ENCODE measurements around the gene CLEC12A. TPM values are rescaled to one million over a fixed set of nuclear protein-coding genes. Genes with fewer than 3 reads are reported as not detected.
"Not testable (repeated sequence)": the region's sequence is repeated elsewhere in the genome, so short reads cannot be mapped to it uniquely, and the experiment has no call there.

Gene CLEC12A
- total RNA-seq, 4 donors from 2014 or later = 0.64 to 1.5 TPM; not detected in 2

DNA sequence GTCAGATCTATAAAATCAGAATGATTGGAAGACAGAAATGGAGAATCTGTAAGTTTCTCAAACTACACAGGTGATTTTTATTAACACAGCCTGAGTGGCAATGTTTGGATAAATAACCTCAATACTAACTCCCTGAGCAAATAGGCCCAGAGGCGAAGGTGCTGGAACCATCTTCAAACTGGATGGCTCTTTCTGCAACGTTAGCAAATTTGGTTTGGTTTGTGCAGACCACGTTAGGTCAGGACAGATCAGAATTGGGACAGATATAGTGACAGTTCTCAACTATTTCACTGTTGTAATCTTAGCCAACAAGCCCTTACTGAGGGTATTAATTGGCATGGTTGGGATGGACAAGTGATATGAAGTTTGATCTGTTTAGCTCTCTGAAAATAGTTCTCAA lies 50.1 kb downstream of the CLEC12A start:
- no peak overlapping the region for H3K4me3 ChIP-seq
- no peaks in the 10 kb centered on the region for H3K9me3 ChIP-seq
- DNase-seq = no peak
- H3K4me1 ChIP-seq = peaks cover 0 to 5% (median 0%) of the 10 kb centered on the region in 3 donors
- TF ChIP-seq CTCF (IDR thresholded peaks at IDR 0.05) (no peak), POLR2A (IDR thresholded peaks at IDR 0.05) (no peak)
- no peaks in the 10 kb centered on the region for H3K36me3 ChIP-seq
- H3K27ac ChIP-seq = no peak overlapping the region
- intact Hi-C loops (cut with DNase I) = no loop called here
- H3K27me3 ChIP-seq = no peaks in the 10 kb centered on the region
- WGBS, 2 donors = 87 to 88% methylated on average over 3 of the region's 3 CpGs

GRCh38 chr12:10025236-10025635 lies 54.0 kb downstream of the CLEC12A start:
- 61 to 73% methylated on average over 3 of the region's 3 CpGs for WGBS, 2 donors
- H3K27ac ChIP-seq = no peak overlapping the region
- intact Hi-C loops (cut with DNase I) = no loop called here
- H3K9me3 ChIP-seq = no peaks in the 10 kb centered on the region
- no peak overlapping the region for H3K4me3 ChIP-seq
- peaks cover 0 to 5% (median 0%) of the 10 kb centered on the region in 4 donors for H3K27me3 ChIP-seq
- H3K4me1 ChIP-seq = peaks cover 0 to 5% (median 0%) of the 10 kb centered on the region in 3 donors
- TF ChIP-seq POLR2A (IDR thresholded peaks at IDR 0.05) (no peak), CTCF (IDR thresholded peaks at IDR 0.05) (no peak)
- DNase-seq = no peak
- H3K36me3 ChIP-seq = no peaks in the 10 kb centered on the region

DNA sequence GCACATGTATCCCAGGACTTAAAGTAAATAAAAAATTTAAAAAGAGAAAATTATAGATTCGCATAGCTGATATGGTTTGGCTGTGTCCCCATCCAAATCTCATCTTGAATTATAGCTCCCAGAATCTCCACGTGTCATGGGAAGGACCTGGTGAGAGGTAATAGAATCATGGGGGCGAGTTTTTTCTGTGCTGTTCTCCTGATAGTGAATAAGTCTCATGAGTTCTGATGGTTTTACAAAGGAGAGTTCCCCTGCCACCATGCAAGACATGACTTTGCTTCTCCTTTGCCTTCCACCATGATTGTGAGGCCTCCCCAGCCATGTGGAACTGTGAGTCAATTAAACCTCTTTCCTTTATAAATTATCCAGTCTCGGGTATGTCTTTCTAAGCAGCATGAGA lies 55.5 kb downstream of the CLEC12A start:
- 84 to 91% methylated on average over 4 of the region's 4 CpGs for WGBS, 2 donors
- H3K9me3 ChIP-seq; H3K27me3 ChIP-seq; intact Hi-C loops (cut with DNase I); H3K4me1 ChIP-seq; H3K27ac ChIP-seq; H3K4me3 ChIP-seq; H3K36me3 ChIP-seq; DNase-seq: not testable (repeated sequence)

- DNase-seq = no peak
- Histone ChIP-seq H3K9me3 (no peaks in the 10 kb centered on the region), H3K27me3 (peaks cover 0 to 10% (median 0%) of the 10 kb centered on the region in 4 donors), H3K36me3 (no peaks in the 10 kb centered on the region), H3K27ac (no peak overlapping the region), H3K4me3 (no peak overlapping the region), H3K4me1 (peaks cover 0 to 6% (median 0%) of the 10 kb centered on the region in 3 donors)
- intact Hi-C loops (cut with DNase I) = no loop called here
- WGBS, 2 donors = 30 to 68% methylated on average over 1 to 3 of the region's 3 CpGs
- TF ChIP-seq POLR2A (IDR thresholded peaks at IDR 0.05) (no peak), CTCF (IDR thresholded peaks at IDR 0.05) (no peak)
Measured at GRCh38 chr12:10027311-10027710, 56.1 kb downstream of the CLEC12A start.

GRCh38 chr12:10027721-10028120 lies 56.5 kb downstream of the CLEC12A start:
- WGBS, 2 donors = 58 to 62% methylated on average over 4 of the region's 4 CpGs
- no peak for DNase-seq
- H3K4me3 ChIP-seq = no peak overlapping the region

More at GRCh38 chr12:10027721-10028120, 56.5 kb downstream of the CLEC12A start:
- TF ChIP-seq CTCF (IDR thresholded peaks at IDR 0.05) = no peak
- Histone ChIP-seq H3K27me3 (peaks cover 0 to 10% (median 0%) of the 10 kb centered on the region in 4 donors), H3K36me3 (no peaks in the 10 kb centered on the region), H3K9me3 (no peaks in the 10 kb centered on the region), H3K27ac (no peak overlapping the region), H3K4me1 (peaks cover 0 to 6% (median 0%) of the 10 kb centered on the region in 3 donors)
- intact Hi-C loops (cut with DNase I) = no loop called here
